ENCODE data around the gene VSIG10L.

The VSIG10L gene

GRCh38 chr19:51333836-51334460 lies 8.0 kb downstream of the VSIG10L start:
- no peak overlapping the region for H3K14ac ChIP-seq (ENCODE audit: low read length in 2 of 2)
- H3K4ac ChIP-seq (ENCODE audit: low read depth in 1 of 2, low read length in 2 of 2), result no peak overlapping the region
- H2BK12ac ChIP-seq (ENCODE audit: low read length in 2 of 2), result no peak overlapping the region
- no peak overlapping the region for H2BK120ac ChIP-seq (ENCODE audit: low read depth, low read length)
- peaks cover 2% of the 10 kb centered on the region for H3K4me1 ChIP-seq (ENCODE audit: control insufficient read depth, insufficient read depth, low read depth, low read length)
- H4K8ac ChIP-seq (ENCODE audit: low read length), result no peak overlapping the region
- H2AK5ac ChIP-seq (ENCODE audit: low read length, severe bottlenecking), result no peak overlapping the region
- H4K91ac ChIP-seq (ENCODE audit: low read length), result no peak overlapping the region
- H3K36me3 ChIP-seq (ENCODE audit: control insufficient read depth in 1 of 2, insufficient read depth in 2 of 2, low read depth in 1 of 2, low read length in 2 of 2), result peaks cover 3 to 5% of the 10 kb centered on the region in 2 experiments
- 81% methylated on average over 11 of the region's 13 CpGs for WGBS
- no peak overlapping the region for H2AFZ ChIP-seq (ENCODE audit: low read depth, low read length)
- no peak overlapping the region for H2BK5ac ChIP-seq (ENCODE audit: low read depth, low read length, poor library complexity, severe bottlenecking)
- peaks cover 5% of the 10 kb centered on the region for H3K9me3 ChIP-seq (ENCODE audit: control insufficient read depth, low read length)
- H3K23ac ChIP-seq (ENCODE audit: low read length in 2 of 2), result no peak overlapping the region
- no peak overlapping the region for H3K27ac ChIP-seq (ENCODE audit: low read length, poor library complexity, severe bottlenecking)
- H2BK15ac ChIP-seq (ENCODE audit: low read depth, poor library complexity, severe bottlenecking), result no peak overlapping the region
- no peak overlapping the region for H3K18ac ChIP-seq (ENCODE audit: low read depth in 1 of 2, low read length in 2 of 2)
- no peaks in the 10 kb centered on the region for H3K79me1 ChIP-seq (replicated peaks; ENCODE audit: low read length, poor library complexity, severe bottlenecking)
- no peak overlapping the region for H3K4me2 ChIP-seq (ENCODE audit: low read length, poor library complexity, severe bottlenecking)
- H3K9ac ChIP-seq (ENCODE audit: low read length), result no peak overlapping the region
- H3K4me3 ChIP-seq (ENCODE audit: insufficient read depth in 1 of 2, low read depth in 1 of 2, low read length in 2 of 2), result no peak overlapping the region
- no peak for DNase-seq
- no peaks in the 10 kb centered on the region for H3K27me3 ChIP-seq (ENCODE audit: control insufficient read depth in 1 of 2, insufficient read depth in 1 of 2, low read length in 2 of 2)

- no peak overlapping the region for H3K4ac ChIP-seq (ENCODE audit: low read depth in 1 of 2, low read length in 2 of 2)
- 91% methylated on average over 6 of the region's 6 CpGs for WGBS
- H4K91ac ChIP-seq (ENCODE audit: low read length), result no peak overlapping the region
- H3K27me3 ChIP-seq (ENCODE audit: control insufficient read depth in 1 of 2, insufficient read depth in 1 of 2, low read length in 2 of 2), result peaks cover 0 to 19% of the 10 kb centered on the region in 2 experiments
- H2AK5ac ChIP-seq (ENCODE audit: low read length, severe bottlenecking), result no peak overlapping the region
- no peak overlapping the region for H3K14ac ChIP-seq (ENCODE audit: low read length in 2 of 2)
- H2AFZ ChIP-seq (ENCODE audit: low read depth, low read length), result no peak overlapping the region
- H4K8ac ChIP-seq (ENCODE audit: low read length), result no peak overlapping the region
- H3K4me2 ChIP-seq (ENCODE audit: low read length, poor library complexity, severe bottlenecking), result no peak overlapping the region
- no peak overlapping the region for H2BK15ac ChIP-seq (ENCODE audit: low read depth, poor library complexity, severe bottlenecking)
- H2BK5ac ChIP-seq (ENCODE audit: low read depth, low read length, poor library complexity, severe bottlenecking), result no peak overlapping the region
- H3K18ac ChIP-seq (ENCODE audit: low read depth in 1 of 2, low read length in 2 of 2), result no peak overlapping the region
- H2BK120ac ChIP-seq (ENCODE audit: low read depth, low read length), result no peak overlapping the region
- DNase-seq, result no peak
- peaks cover 5% of the 10 kb centered on the region for H3K9me3 ChIP-seq (ENCODE audit: control insufficient read depth, low read length)
- no peaks in the 10 kb centered on the region for H3K4me1 ChIP-seq (ENCODE audit: control insufficient read depth, insufficient read depth, low read depth, low read length)
- no peak overlapping the region for H3K23ac ChIP-seq (ENCODE audit: low read length in 2 of 2)
- no peak overlapping the region for H3K27ac ChIP-seq (ENCODE audit: low read length, poor library complexity, severe bottlenecking)
- H2BK12ac ChIP-seq (ENCODE audit: low read length in 2 of 2), result no peak overlapping the region
- no peaks in the 10 kb centered on the region for H3K79me1 ChIP-seq (replicated peaks; ENCODE audit: low read length, poor library complexity, severe bottlenecking)
- H3K9ac ChIP-seq (ENCODE audit: low read length), result no peak overlapping the region
- H3K36me3 ChIP-seq (ENCODE audit: control insufficient read depth in 1 of 2, insufficient read depth in 2 of 2, low read depth in 1 of 2, low read length in 2 of 2), result peaks cover 0 to 5% of the 10 kb centered on the region in 2 experiments
- H3K4me3 ChIP-seq (ENCODE audit: insufficient read depth in 1 of 2, low read depth in 1 of 2, low read length in 2 of 2), result no peak overlapping the region
Measured at GRCh38 chr19:51331716-51332115, 10.2 kb downstream of the VSIG10L start.

GRCh38 chr19:51331193-51331592 lies 10.7 kb downstream of the VSIG10L start:
- H2BK12ac ChIP-seq (ENCODE audit: low read length in 2 of 2), result no peak overlapping the region
- no peak overlapping the region for H3K9ac ChIP-seq (ENCODE audit: low read length)
- no peak overlapping the region for H4K8ac ChIP-seq (ENCODE audit: low read length)
- H2BK5ac ChIP-seq (ENCODE audit: low read depth, low read length, poor library complexity, severe bottlenecking), result no peak overlapping the region
- H3K79me1 ChIP-seq (replicated peaks; ENCODE audit: low read length, poor library complexity, severe bottlenecking), result no peaks in the 10 kb centered on the region
- no peak overlapping the region for H2AFZ ChIP-seq (ENCODE audit: low read depth, low read length)
- H3K4me3 ChIP-seq (ENCODE audit: insufficient read depth in 1 of 2, low read depth in 1 of 2, low read length in 2 of 2), result no peak overlapping the region
- no peak for DNase-seq
- H3K27ac ChIP-seq (ENCODE audit: low read length, poor library complexity, severe bottlenecking), result no peak overlapping the region
- no peak overlapping the region for H3K18ac ChIP-seq (ENCODE audit: low read depth in 1 of 2, low read length in 2 of 2)
- peaks cover 0 to 5% of the 10 kb centered on the region in 2 experiments for H3K36me3 ChIP-seq (ENCODE audit: control insufficient read depth in 1 of 2, insufficient read depth in 2 of 2, low read depth in 1 of 2, low read length in 2 of 2)
- H3K14ac ChIP-seq (ENCODE audit: low read length in 2 of 2), result no peak overlapping the region
- peaks cover 5% of the 10 kb centered on the region for H3K9me3 ChIP-seq (ENCODE audit: control insufficient read depth, low read length)
- H3K4me2 ChIP-seq (ENCODE audit: low read length, poor library complexity, severe bottlenecking), result no peak overlapping the region
- H2BK120ac ChIP-seq (ENCODE audit: low read depth, low read length), result no peak overlapping the region
- H3K27me3 ChIP-seq (ENCODE audit: control insufficient read depth in 1 of 2, insufficient read depth in 1 of 2, low read length in 2 of 2), result peaks cover 0 to 20% of the 10 kb centered on the region in 2 experiments
- no peak overlapping the region for H2AK5ac ChIP-seq (ENCODE audit: low read length, severe bottlenecking)
- 56% methylated on average over 3 of the region's 3 CpGs for WGBS
- H4K91ac ChIP-seq (ENCODE audit: low read length), result no peak overlapping the region
- H3K23ac ChIP-seq (ENCODE audit: low read length in 2 of 2), result no peak overlapping the region
- H3K4ac ChIP-seq (ENCODE audit: low read depth in 1 of 2, low read length in 2 of 2), result no peak overlapping the region
- no peak overlapping the region for H2BK15ac ChIP-seq (ENCODE audit: low read depth, poor library complexity, severe bottlenecking)
- no peaks in the 10 kb centered on the region for H3K4me1 ChIP-seq (ENCODE audit: control insufficient read depth, insufficient read depth, low read depth, low read length)

- H3K9ac ChIP-seq (ENCODE audit: low read length), result no peak overlapping the region
- no peak for DNase-seq
- no peaks in the 10 kb centered on the region for H3K79me1 ChIP-seq (replicated peaks; ENCODE audit: low read length, poor library complexity, severe bottlenecking)
- no peak overlapping the region for H2BK12ac ChIP-seq (ENCODE audit: low read length in 2 of 2)
- no peak overlapping the region for H3K27ac ChIP-seq (ENCODE audit: low read length, poor library complexity, severe bottlenecking)
- 97% methylated on average over 4 of the region's 4 CpGs for whole genome bisulfite sequencing
- no peak overlapping the region for H2AFZ ChIP-seq (ENCODE audit: low read depth, low read length)
- H4K91ac ChIP-seq (ENCODE audit: low read length), result no peak overlapping the region
- no peak overlapping the region for H4K8ac ChIP-seq (ENCODE audit: low read length)
- H3K23ac ChIP-seq (ENCODE audit: low read length in 2 of 2), result no peak overlapping the region
- H3K4me2 ChIP-seq (ENCODE audit: low read length, poor library complexity, severe bottlenecking), result no peak overlapping the region
- peaks cover 0 to 5% of the 10 kb centered on the region in 2 experiments for H3K36me3 ChIP-seq (ENCODE audit: control insufficient read depth in 1 of 2, insufficient read depth in 2 of 2, low read depth in 1 of 2, low read length in 2 of 2)
- no peak overlapping the region for H2BK5ac ChIP-seq (ENCODE audit: low read depth, low read length, poor library complexity, severe bottlenecking)
- no peak overlapping the region for H3K18ac ChIP-seq (ENCODE audit: low read depth in 1 of 2, low read length in 2 of 2)
- H3K9me3 ChIP-seq (ENCODE audit: control insufficient read depth, low read length), result peaks cover 5% of the 10 kb centered on the region
- no peaks in the 10 kb centered on the region for H3K4me1 ChIP-seq (ENCODE audit: control insufficient read depth, insufficient read depth, low read depth, low read length)
- no peak overlapping the region for H2AK5ac ChIP-seq (ENCODE audit: low read length, severe bottlenecking)
- no peak overlapping the region for H2BK120ac ChIP-seq (ENCODE audit: low read depth, low read length)
- H3K14ac ChIP-seq (ENCODE audit: low read length in 2 of 2), result no peak overlapping the region
- H3K4me3 ChIP-seq (ENCODE audit: insufficient read depth in 1 of 2, low read depth in 1 of 2, low read length in 2 of 2), result no peak overlapping the region
- H3K4ac ChIP-seq (ENCODE audit: low read depth in 1 of 2, low read length in 2 of 2), result no peak overlapping the region
- H3K27me3 ChIP-seq (ENCODE audit: control insufficient read depth in 1 of 2, insufficient read depth in 1 of 2, low read length in 2 of 2), result peaks cover 0 to 27% of the 10 kb centered on the region in 2 experiments
- no peak overlapping the region for H2BK15ac ChIP-seq (ENCODE audit: low read depth, poor library complexity, severe bottlenecking)
Measured at GRCh38 chr19:51330366-51330765, 11.6 kb downstream of the VSIG10L start.
